ENCODE measurements around the gene ABHD12B. TPM values are rescaled to one million over a fixed set of nuclear protein-coding genes. Genes with fewer than 3 reads are reported as not detected.

ABHD12B gene
- total and polyA plus RNA-seq, 2 donors (not counting 1 experiment from before 2014, with no cell fraction given) = under 0.01 TPM; not detected in 1

DNA sequence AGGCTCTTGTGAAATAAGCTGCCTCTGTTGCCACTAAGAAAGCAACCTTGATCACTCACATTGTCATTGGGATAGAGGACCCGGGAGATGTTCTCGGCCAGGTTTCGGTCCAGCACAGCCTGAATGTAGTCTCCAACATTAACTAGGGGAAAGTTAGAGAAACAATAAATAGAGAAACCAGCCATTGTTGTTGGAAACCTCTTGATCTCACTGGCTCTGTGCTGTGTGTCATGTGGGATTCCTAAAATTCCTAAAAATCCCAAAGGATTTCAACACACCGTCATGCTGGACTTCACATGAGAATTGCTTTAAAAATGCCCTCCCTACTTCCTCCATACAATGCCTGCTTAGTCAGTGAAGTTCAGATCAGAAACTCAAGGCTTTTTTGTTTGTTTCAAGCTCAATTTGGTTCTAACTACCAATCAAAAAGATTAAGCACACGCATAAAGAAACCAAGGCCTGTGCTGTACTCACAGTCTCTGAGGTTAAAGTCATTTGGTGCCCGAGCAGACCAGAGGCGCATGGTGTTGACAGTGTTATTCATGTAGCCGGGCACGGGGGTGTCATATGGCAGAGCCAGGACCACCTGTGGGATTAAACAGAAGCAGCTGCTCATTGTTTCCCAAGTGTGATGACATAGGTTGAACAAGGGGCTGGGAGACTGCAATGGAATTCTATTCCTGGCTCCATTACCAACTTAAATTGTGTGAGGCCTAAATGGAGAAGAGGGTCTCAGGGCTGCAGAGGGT is 48.8 kb downstream of the ABHD12B start:
- peaks cover 2% of the 10 kb centered on the region for H3K36me3 ChIP-seq (ENCODE audit: control insufficient read depth, insufficient read depth, low read length)
- H3K9me3 ChIP-seq (ENCODE audit: control insufficient read depth, insufficient read depth, low read depth, low read length) = no peaks in the 10 kb centered on the region
- peak; percentile 78 to 91 for DNase-seq (ENCODE audit: low read depth in 2 of 2)
- peak overlapping the region; percentile 63 for H3K27ac ChIP-seq (ENCODE audit: insufficient read depth, low read length)
- TF ChIP-seq, protein P1, sequence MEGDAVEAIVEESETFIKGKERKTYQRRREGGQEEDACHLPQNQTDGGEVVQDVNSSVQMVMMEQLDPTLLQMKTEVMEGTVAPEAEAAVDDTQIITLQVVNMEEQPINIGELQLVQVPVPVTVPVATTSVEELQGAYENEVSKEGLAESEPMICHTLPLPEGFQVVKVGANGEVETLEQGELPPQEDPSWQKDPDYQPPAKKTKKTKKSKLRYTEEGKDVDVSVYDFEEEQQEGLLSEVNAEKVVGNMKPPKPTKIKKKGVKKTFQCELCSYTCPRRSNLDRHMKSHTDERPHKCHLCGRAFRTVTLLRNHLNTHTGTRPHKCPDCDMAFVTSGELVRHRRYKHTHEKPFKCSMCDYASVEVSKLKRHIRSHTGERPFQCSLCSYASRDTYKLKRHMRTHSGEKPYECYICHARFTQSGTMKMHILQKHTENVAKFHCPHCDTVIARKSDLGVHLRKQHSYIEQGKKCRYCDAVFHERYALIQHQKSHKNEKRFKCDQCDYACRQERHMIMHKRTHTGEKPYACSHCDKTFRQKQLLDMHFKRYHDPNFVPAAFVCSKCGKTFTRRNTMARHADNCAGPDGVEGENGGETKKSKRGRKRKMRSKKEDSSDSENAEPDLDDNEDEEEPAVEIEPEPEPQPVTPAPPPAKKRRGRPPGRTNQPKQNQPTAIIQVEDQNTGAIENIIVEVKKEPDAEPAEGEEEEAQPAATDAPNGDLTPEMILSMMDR (conservative IDR thresholded peaks at IDR 0.05 in 1 of 2, IDR thresholded peaks at IDR 0.05 in 1 of 2; ENCODE audit: low read depth in 1 of 2, low read length in 2 of 2) = no peak
- TF ChIP-seq EZH2 (IDR thresholded peaks at IDR 0.05; ENCODE audit: low read length, missing control alignments) = no peak
- H3K79me2 ChIP-seq (ENCODE audit: control insufficient read depth, insufficient read depth, low read length) = no peaks in the 10 kb centered on the region
- H3K4me3 ChIP-seq (replicated peaks in 1 of 4; ENCODE audit: control extremely low read depth in 1 of 4, insufficient read depth in 1 of 4, low read depth in 3 of 4, low read length in 4 of 4) = no peak overlapping the region
- no peak overlapping the region for H2AFZ ChIP-seq (ENCODE audit: low read length)
- H3K9ac ChIP-seq (ENCODE audit: insufficient read depth, low read length) = no peak overlapping the region
- no peaks in the 10 kb centered on the region for H4K20me1 ChIP-seq (ENCODE audit: control insufficient read depth, extremely low read depth, insufficient read depth, low read length)
- peaks cover 6% of the 10 kb centered on the region for H3K4me1 ChIP-seq (ENCODE audit: control insufficient read depth, extremely low read depth, insufficient read depth, low read length)
- peak overlapping the region; percentile 33 for H3K4me2 ChIP-seq (ENCODE audit: extremely low read depth, insufficient read depth, low read length)
- H3K27me3 ChIP-seq (ENCODE audit: control insufficient read depth, insufficient read depth, low read length) = no peaks in the 10 kb centered on the region

DNA sequence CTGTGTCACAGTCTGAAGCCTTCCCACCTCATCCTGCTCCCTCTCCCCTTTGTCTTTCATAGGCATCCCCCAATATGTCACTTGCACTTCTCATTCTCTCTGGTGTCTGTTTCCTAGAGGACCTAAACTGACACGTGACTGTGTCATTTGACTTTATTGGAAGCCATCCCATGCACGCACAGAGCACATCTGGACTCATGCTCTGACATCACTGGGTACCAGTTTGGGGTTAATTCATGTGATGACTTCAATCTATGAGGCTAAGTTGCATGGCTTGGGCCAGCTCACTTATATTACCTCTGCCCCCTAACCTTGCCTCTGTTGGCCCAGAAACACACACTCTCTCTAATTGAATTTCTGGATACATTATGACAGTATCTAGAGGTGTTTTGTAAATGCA is 51.0 kb downstream of the ABHD12B start:
- TF ChIP-seq, protein P1 (conservative IDR thresholded peaks at IDR 0.05 in 1 of 2, IDR thresholded peaks at IDR 0.05 in 1 of 2; ENCODE audit: low read depth in 1 of 2, low read length in 2 of 2) = no peak
- no peak for TF ChIP-seq EZH2 (IDR thresholded peaks at IDR 0.05; ENCODE audit: low read length, missing control alignments)
- no peaks in the 10 kb centered on the region for H3K9me3 ChIP-seq (ENCODE audit: control insufficient read depth, insufficient read depth, low read depth, low read length)
- no peaks in the 10 kb centered on the region for H4K20me1 ChIP-seq (ENCODE audit: control insufficient read depth, extremely low read depth, insufficient read depth, low read length)
- H3K36me3 ChIP-seq (ENCODE audit: control insufficient read depth, insufficient read depth, low read length) = no peaks in the 10 kb centered on the region
- no peak overlapping the region for H3K9ac ChIP-seq (ENCODE audit: insufficient read depth, low read length)
- no peaks in the 10 kb centered on the region for H3K27me3 ChIP-seq (ENCODE audit: control insufficient read depth, insufficient read depth, low read length)
- H2AFZ ChIP-seq (ENCODE audit: low read length) = no peak overlapping the region
- DNase-seq (ENCODE audit: low read depth in 2 of 2) = no peak
- H3K4me1 ChIP-seq (ENCODE audit: control insufficient read depth, extremely low read depth, insufficient read depth, low read length) = peaks cover 6% of the 10 kb centered on the region
- no peak overlapping the region for H3K4me2 ChIP-seq (ENCODE audit: extremely low read depth, insufficient read depth, low read length)
- H3K4me3 ChIP-seq (replicated peaks in 1 of 4; ENCODE audit: control extremely low read depth in 1 of 4, insufficient read depth in 1 of 4, low read depth in 3 of 4, low read length in 4 of 4) = no peak overlapping the region
- no peak overlapping the region for H3K27ac ChIP-seq (ENCODE audit: insufficient read depth, low read length)
- no peaks in the 10 kb centered on the region for H3K79me2 ChIP-seq (ENCODE audit: control insufficient read depth, insufficient read depth, low read length)

DNA sequence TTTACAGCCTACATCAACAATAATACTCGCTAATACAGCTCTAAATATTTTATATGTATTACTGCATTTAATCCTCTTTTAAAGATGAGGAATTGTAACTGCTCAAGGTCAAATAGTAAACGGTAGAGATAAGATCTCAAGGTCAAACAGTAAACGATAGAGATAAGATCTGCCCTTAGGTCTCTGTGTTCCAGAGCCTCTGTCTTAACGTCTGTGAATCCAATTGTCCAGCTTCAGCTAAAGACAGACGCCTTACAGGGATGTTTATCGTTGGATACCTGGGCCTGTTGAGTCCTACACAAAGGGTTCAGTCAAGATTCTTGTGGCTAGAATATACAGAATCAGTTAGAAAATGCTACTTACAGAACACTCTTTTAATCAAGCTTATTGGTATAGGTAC is 52.4 kb downstream of the ABHD12B start:
- no peaks in the 10 kb centered on the region for H3K36me3 ChIP-seq (ENCODE audit: control insufficient read depth, insufficient read depth, low read length)
- no peak overlapping the region for H3K4me2 ChIP-seq (ENCODE audit: extremely low read depth, insufficient read depth, low read length)
- H3K4me1 ChIP-seq (ENCODE audit: control insufficient read depth, extremely low read depth, insufficient read depth, low read length) = peaks cover 6% of the 10 kb centered on the region
- H3K79me2 ChIP-seq (ENCODE audit: control insufficient read depth, insufficient read depth, low read length) = no peaks in the 10 kb centered on the region
- no peaks in the 10 kb centered on the region for H3K27me3 ChIP-seq (ENCODE audit: control insufficient read depth, insufficient read depth, low read length)
- no peak for TF ChIP-seq EZH2 (IDR thresholded peaks at IDR 0.05; ENCODE audit: low read length, missing control alignments)
- TF ChIP-seq, protein P1 (conservative IDR thresholded peaks at IDR 0.05 in 1 of 2, IDR thresholded peaks at IDR 0.05 in 1 of 2; ENCODE audit: low read depth in 1 of 2, low read length in 2 of 2) = no peak
- no peak overlapping the region for H3K9ac ChIP-seq (ENCODE audit: insufficient read depth, low read length)
- no peak overlapping the region for H3K4me3 ChIP-seq (replicated peaks in 1 of 4; ENCODE audit: control extremely low read depth in 1 of 4, insufficient read depth in 1 of 4, low read depth in 3 of 4, low read length in 4 of 4)
- no peak for DNase-seq (ENCODE audit: low read depth in 2 of 2)
- H4K20me1 ChIP-seq (ENCODE audit: control insufficient read depth, extremely low read depth, insufficient read depth, low read length) = no peaks in the 10 kb centered on the region
- H3K27ac ChIP-seq (ENCODE audit: insufficient read depth, low read length) = no peak overlapping the region
- no peaks in the 10 kb centered on the region for H3K9me3 ChIP-seq (ENCODE audit: control insufficient read depth, insufficient read depth, low read depth, low read length)
- no peak overlapping the region for H2AFZ ChIP-seq (ENCODE audit: low read length)

All from fibroblast of lung (primary cell).